Type B pancreatic cell (in vitro differentiated cells): Measurements from ENCODE around the gene ADAT1. TPM values are rescaled to one million over a fixed set of nuclear protein-coding genes. Genes with fewer than 3 reads are reported as not detected.

Experiments used
- DNase-seq: peaks from one replicate; pipeline ENCODE4 v3.0.0; 2021; ENCODE audit warnings: mixed read lengths; ENCODE audit not compliant: unreplicated experiment; ENCODE audit errors: extremely low spot score
- H3K27ac Mint-ChIP-seq: 2 replicates; pipeline ENCODE4 v1.8.0; 2021; ENCODE audit warnings: mild to moderate bottlenecking, mixed read lengths
- H3K27me3 Mint-ChIP-seq: 2 replicates; pipeline ENCODE4 v1.8.0; 2021; ENCODE audit warnings: mixed read lengths
- H3K36me3 Mint-ChIP-seq: 2 replicates; pipeline ENCODE4 v1.8.0; 2021; ENCODE audit warnings: mixed read lengths
- H3K4me1 Mint-ChIP-seq: one replicate; pipeline ENCODE4 v1.8.0; 2021; ENCODE audit warnings: mixed read lengths; ENCODE audit not compliant: unreplicated experiment
- H3K4me3 Mint-ChIP-seq: 2 replicates; pipeline ENCODE4 v1.8.0; 2021; ENCODE audit warnings: mild to moderate bottlenecking, mixed read lengths
- H3K9me3 Mint-ChIP-seq: 2 replicates; pipeline ENCODE4 v1.8.0; 2021; ENCODE audit warnings: mixed read lengths
- total RNA-seq: library from RNA; stranded (reverse); gene quantifications from 2 replicates; pipeline ENCODE4 v1.2.1, GENCODE V29; 2021; ENCODE audit warnings: low replicate concordance
- TF ChIP-seq, protein P1 (sequence below): fragments of 200-600 bp; sonication (generic); conservative IDR thresholded peaks from 2 replicates; pipeline ENCODE4 v1.5.0; 2021; ENCODE audit warnings: antibody characterized with exemption, mild to moderate bottlenecking

ADAT1 gene
- total RNA-seq, 1 donor from 2014 or later: 51.9 TPM

GRCh38 chr16:75555707-75556430 is 67.2 kb downstream of the ADAT1 start, which contains the start of gene TMEM231:
Gene TMEM231, minus strand, starts transcription at chr16:75556252. Its CDS starts 43 bp downstream, at chr16:75556209.
- H3K4me1 Mint-ChIP-seq: peaks cover 13% of the 10 kb centered on the region

GRCh38 chr16:75555213-75555706 is 67.8 kb downstream of the ADAT1 start:
- Mint-ChIP-seq H3K9me3 (no peaks in the 10 kb centered on the region), H3K36me3 (no peaks in the 10 kb centered on the region), H3K4me3 (peak overlapping the region; percentile 99), H3K27ac (peak overlapping the region; percentile 97), H3K27me3 (no peaks in the 10 kb centered on the region), H3K4me1 (peaks cover 13% of the 10 kb centered on the region)
- TF ChIP-seq, protein P1, sequence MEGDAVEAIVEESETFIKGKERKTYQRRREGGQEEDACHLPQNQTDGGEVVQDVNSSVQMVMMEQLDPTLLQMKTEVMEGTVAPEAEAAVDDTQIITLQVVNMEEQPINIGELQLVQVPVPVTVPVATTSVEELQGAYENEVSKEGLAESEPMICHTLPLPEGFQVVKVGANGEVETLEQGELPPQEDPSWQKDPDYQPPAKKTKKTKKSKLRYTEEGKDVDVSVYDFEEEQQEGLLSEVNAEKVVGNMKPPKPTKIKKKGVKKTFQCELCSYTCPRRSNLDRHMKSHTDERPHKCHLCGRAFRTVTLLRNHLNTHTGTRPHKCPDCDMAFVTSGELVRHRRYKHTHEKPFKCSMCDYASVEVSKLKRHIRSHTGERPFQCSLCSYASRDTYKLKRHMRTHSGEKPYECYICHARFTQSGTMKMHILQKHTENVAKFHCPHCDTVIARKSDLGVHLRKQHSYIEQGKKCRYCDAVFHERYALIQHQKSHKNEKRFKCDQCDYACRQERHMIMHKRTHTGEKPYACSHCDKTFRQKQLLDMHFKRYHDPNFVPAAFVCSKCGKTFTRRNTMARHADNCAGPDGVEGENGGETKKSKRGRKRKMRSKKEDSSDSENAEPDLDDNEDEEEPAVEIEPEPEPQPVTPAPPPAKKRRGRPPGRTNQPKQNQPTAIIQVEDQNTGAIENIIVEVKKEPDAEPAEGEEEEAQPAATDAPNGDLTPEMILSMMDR: no peak
- DNase-seq: peak; percentile 86

More at GRCh38 chr16:75555707-75556430, 67.2 kb downstream of the ADAT1 start, which contains the start of gene TMEM231:
- TF ChIP-seq, protein P1: no peak
- peak within 1 kb of the TSS; percentile 99 for H3K4me3 Mint-ChIP-seq
- H3K9me3 Mint-ChIP-seq: no peaks in the 10 kb centered on the region
- no peaks in the 10 kb centered on the region for H3K27me3 Mint-ChIP-seq
- H3K27ac Mint-ChIP-seq: peak within 1 kb of the TSS; percentile 97
- peak; percentile 95 for DNase-seq
- no peaks in the 10 kb centered on the region for H3K36me3 Mint-ChIP-seq

GRCh38 chr16:75552951-75553350 is 70.1 kb downstream of the ADAT1 start:
- peaks cover 4% of the 10 kb centered on the region for H3K4me1 Mint-ChIP-seq
- H3K27me3 Mint-ChIP-seq: no peaks in the 10 kb centered on the region
- H3K9me3 Mint-ChIP-seq: no peaks in the 10 kb centered on the region
- DNase-seq: no peak
- H3K4me3 Mint-ChIP-seq: no peak overlapping the region
- no peaks in the 10 kb centered on the region for H3K36me3 Mint-ChIP-seq
- TF ChIP-seq, protein P1: no peak
- H3K27ac Mint-ChIP-seq: no peak overlapping the region

GRCh38 chr16:75550211-75550662 is 72.8 kb downstream of the ADAT1 start:
- Mint-ChIP-seq H3K9me3 (no peaks in the 10 kb centered on the region), H3K27me3 (no peaks in the 10 kb centered on the region), H3K36me3 (no peaks in the 10 kb centered on the region), H3K27ac (no peak overlapping the region), H3K4me1 (no peaks in the 10 kb centered on the region), H3K4me3 (no peak overlapping the region)
- DNase-seq: no peak
- TF ChIP-seq, protein P1: peak; percentile 41

Other genes starting within 250 kb of the ADAT1 start
- 62.5 and 84.9 TPM in 2 replicates for gene CFDP1, start 189.8 kb downstream of the ADAT1 start, total RNA-seq
- 37.9 and 46.4 TPM in 2 replicates for gene TMEM170A, start 158.6 kb downstream of the ADAT1 start, total RNA-seq
- 1.8 and 6.0 TPM in 2 replicates for gene CHST6, start 127.8 kb downstream of the ADAT1 start, total RNA-seq
- gene CHST5, start 87.2 kb downstream of the ADAT1 start, total RNA-seq: 0.60 and 1.9 TPM in 2 replicates
- 10.0 and 18.2 TPM in 2 replicates for gene TMEM231, start 67.0 kb downstream of the ADAT1 start, total RNA-seq
- gene GABARAPL2, start 56.9 kb downstream of the ADAT1 start, total RNA-seq: 85.6 and 86.2 TPM in 2 replicates
- 129 and 142 TPM in 2 replicates for gene KARS1, start 24.4 kb upstream of the ADAT1 start, total RNA-seq
- 38.8 and 44.8 TPM in 2 replicates for gene TERF2IP, start 24.5 kb upstream of the ADAT1 start, total RNA-seq
- gene CPHXL2, start 53.7 kb upstream of the ADAT1 start, total RNA-seq: not detected in 2 replicates
- not detected in 2 replicates for gene DUXB, start 78.2 kb upstream of the ADAT1 start, total RNA-seq
- gene CPHXL, start 103.2 kb upstream of the ADAT1 start, total RNA-seq: not detected in 2 replicates